Endometrium (tissue), 2 donors: ENCODE results near the gene SPINK7.
"Not testable (repeated sequence)": the region's sequence is repeated elsewhere in the genome, so short reads cannot be mapped to it uniquely, and the experiment has no call there.

Experiments used
- FAIRE-seq: peaks from 2 replicates; lab custom pipeline; 2012; peaks lifted over from hg19 to GRCh38; lab: Jason Lieb, UNC
- donor health status: control.
- donor health status: control.

The SPINK7 gene

DNA sequence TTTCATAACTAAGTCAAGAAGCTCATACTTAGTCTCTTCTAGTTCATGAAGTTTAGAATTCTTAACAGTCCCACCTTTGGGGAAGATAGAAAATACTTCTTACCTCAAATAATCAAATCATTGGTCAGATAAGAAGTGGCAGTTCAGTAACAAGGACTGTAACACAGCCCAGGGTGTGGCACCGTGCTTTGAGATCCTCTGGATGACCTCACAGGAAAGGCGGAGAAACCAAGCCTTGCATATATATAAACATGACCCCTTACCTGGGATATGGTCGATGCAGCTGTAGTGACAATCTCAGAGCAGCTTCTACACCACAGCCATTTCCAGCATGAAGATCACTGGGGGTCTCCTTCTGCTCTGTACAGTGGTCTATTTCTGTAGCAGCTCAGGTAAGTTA lies at the start of gene SPINK7:
Gene SPINK7, plus strand, starts transcription at position 271 of the 400 bp plus-strand sequence. Its CDS starts 61 bp downstream, at position 332.
- no peak for FAIRE-seq

DNA sequence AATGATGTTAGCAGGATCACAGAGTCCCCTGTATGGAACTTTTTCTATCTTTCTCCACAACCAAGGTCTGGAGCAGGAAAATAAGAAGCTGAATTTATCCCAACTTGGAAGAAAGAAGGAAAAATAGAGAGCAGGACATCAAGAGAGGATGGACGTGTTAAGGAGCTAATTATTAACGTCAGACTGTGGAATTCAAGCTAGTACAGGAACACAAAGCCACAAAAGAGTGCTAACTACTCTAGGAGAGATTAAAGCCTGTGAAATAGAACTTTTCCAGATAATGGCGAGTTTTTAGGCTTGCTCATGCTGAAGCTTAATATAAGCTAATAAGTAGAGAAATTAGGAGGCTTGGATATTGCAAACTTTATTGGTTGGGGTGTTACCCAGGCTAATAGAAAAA lies 44.3 kb upstream of the SPINK7 start:
- no peak for FAIRE-seq

GRCh38 chr5:148268566-148268965 lies 43.7 kb upstream of the SPINK7 start, which contains the start of gene SPINK13:
SPINK13 (plus strand) TSS chr5:148268794; CDS start chr5:148270073, 1,279 bp downstream.
- no peak for FAIRE-seq

- FAIRE-seq, result not testable (repeated sequence)
These were observed 37.1 kb upstream of the SPINK7 start for GRCh38 chr5:148275129-148275528.

DNA sequence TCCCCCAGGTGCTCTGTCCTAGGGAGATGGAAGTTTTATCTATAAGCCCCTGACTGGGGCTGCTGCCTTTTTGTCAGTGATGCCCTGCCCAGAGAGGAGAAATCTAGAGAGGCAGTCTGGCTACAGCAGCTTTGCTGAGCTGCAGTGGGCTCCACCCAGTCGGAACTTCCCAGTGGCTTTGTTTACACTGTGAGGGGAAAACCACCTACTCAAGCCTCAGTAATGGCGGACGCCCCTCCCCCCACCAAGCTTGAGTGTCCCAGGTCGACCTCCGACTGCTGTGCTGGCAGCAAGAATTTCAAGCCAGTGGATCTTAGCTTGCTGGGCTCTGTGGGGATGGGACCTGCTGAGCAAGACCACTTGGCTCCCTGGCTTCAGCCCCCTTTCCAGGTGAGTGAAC lies 31.3 kb upstream of the SPINK7 start:
- not testable (repeated sequence) for FAIRE-seq

DNA sequence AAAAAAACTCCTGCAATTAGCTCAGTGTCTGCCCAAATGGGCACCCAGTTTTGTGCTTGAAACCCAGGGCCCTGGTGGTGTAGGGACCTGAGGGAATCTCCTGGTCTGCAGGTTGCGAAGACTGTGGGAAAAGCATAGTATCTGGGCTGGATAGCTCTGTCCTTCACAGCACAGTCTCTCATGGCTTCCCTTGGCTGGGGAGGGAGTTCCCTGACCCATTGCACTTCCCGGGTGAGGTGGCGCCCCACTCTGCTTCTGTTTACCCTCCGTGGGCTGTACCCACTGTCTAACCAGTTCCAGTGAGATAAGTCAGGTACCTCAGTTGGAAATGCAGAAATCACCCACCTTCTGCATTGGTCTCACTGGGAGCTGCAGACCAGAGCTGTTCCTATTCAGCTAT lies 30.9 kb upstream of the SPINK7 start:
- FAIRE-seq, result not testable (repeated sequence)

GRCh38 chr5:148290271-148291195 lies 21.7 kb upstream of the SPINK7 start:
- FAIRE-seq, result no peak

GRCh38 chr5:148297731-148298130 lies 14.5 kb upstream of the SPINK7 start:
- no peak for FAIRE-seq

GRCh38 chr5:148306446-148306845 lies 5.8 kb upstream of the SPINK7 start:
- FAIRE-seq, result no peak

GRCh38 chr5:148309019-148309418 lies 3.2 kb upstream of the SPINK7 start:
- no peak for FAIRE-seq

DNA sequence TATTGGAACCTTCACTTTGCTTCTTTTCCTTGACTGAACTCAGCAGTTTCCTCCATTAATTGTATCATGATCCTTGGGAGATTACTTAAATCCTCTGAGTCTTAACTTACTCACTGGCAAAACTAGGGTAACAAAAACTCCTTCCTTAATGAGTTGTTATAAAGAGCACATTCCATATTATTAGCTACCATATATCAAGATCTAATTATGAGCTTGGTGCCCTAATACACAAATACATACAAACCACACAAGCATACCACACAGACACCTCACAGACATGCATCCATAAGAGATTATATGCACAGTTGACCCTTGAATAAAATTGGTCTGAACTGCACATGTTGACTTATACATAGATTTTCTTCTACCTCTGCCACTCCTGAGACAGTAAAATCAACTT lies 2.5 kb upstream of the SPINK7 start:
- no peak for FAIRE-seq

DNA sequence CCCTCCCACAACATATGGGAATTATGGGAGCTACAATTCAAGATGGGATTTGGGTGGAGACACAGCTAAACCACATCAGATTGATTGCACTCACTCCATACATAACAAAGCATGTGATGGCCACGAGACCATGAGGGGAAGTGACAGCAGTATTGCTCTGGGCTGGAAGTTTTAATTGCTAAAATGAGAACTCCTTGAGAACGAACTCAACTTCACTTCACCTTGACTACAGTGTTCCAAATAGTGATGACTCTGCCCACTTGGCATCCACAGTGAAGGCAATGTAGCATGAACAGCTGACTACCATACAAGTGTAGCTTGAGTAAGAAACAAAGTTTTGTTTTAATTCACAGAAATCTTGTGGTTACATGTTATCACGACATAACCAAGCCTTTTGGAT lies 739 bp upstream of the SPINK7 start:
- no peak for FAIRE-seq

- no peak for FAIRE-seq
These were observed 2.0 kb downstream of the SPINK7 start for GRCh38 chr5:148314187-148314586.

- FAIRE-seq, result no peak
These were observed 2.5 kb downstream of the SPINK7 start for GRCh38 chr5:148314731-148315130.

DNA sequence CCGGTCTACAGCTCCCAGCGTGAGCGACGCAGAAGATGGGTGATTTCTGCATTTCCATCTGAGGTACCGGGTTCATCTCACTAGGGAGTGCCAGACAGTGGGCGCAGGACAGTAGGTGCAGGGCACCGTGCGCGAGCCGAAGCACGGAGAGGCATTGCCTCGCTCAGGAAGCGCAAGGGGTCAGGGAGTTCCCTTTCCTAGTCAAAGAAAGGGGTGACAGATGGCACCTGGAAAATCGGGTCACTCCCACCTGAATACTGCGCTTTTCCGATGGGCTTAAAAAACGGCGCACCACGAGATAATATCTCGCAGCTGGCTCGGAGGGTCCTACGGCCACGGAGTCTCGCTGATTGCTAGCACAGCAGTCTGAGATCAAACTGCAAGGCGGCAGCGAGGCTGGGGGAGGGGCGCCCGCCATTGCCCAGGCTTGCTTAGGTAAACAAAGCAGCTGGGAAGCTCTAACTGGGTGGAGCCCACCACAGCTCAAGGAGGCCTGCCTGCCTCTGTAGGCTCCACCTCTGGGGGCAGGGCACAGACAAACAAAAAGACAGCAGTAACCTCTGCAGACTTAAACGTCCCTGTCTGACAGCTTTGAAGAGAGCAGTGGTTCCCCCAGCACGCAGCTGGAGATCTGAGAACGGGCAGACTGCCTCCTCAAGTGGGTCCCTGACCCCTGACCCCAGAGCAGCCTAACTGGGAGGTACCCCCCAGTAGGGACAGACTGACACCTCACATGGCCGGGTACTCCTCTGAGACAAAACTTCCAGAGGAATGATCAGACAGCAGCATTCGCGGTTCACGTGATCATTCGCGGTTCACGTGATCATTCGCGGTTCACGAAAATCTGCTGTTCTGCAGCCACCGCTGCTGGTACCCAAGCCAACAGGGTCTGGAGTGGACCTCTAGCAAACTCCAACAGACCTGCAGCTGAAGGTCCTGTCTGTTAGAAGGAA lies 8.1 kb downstream of the SPINK7 start:
- not testable (repeated sequence) for FAIRE-seq

DNA sequence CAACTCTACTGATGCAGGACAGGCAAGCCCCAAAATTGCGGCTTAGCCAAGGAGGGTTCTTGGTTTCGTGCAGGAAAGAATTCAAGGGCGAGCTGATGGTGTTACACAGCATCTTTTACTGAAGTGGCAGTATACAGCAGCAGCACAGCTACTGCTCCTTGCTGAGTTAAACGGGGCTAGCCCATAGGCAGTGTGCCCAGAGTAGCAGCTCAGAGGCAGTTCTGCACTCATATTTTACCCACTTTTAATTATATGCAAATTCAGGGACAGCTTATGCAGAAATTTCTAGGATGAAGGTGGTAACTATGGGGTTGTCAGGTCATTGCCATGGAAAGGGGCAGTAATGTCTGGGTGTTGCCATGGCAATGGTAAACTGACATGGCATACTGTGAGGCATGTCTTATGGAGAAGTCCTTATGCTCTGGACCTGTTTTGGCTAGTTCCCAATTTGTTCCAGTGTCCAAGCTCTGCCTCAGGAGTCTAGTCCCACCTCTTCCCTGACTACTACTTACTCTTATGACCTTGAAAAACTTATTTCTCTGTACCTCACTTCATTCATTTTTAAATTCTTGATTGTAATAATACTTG lies 21.1 kb downstream of the SPINK7 start:
- FAIRE-seq, result no peak

DNA sequence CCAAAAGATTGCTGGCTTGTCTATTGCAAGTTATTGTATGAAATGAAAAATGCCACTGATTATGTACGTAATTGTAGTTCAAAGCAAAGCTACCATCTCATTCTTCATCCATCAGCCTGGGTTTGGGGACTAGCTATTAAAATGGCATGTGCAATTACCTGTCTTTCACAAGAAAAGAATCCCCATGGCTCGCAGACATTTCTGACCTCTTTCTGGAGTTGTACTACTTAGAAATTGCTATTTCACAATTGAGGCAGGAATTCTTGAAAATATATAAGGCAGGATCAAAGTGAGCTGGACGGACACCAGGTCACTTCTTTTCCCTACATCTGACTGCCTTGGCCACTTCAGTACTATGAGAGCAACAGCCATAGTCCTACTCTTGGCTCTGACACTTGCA lies 23.0 kb downstream of the SPINK7 start, which contains the start of gene SPINK9:
Gene SPINK9, plus strand, starts transcription at position 301 of the 400 bp plus-strand sequence. Its CDS starts 55 bp downstream, at position 356.
- no peak for FAIRE-seq

DNA sequence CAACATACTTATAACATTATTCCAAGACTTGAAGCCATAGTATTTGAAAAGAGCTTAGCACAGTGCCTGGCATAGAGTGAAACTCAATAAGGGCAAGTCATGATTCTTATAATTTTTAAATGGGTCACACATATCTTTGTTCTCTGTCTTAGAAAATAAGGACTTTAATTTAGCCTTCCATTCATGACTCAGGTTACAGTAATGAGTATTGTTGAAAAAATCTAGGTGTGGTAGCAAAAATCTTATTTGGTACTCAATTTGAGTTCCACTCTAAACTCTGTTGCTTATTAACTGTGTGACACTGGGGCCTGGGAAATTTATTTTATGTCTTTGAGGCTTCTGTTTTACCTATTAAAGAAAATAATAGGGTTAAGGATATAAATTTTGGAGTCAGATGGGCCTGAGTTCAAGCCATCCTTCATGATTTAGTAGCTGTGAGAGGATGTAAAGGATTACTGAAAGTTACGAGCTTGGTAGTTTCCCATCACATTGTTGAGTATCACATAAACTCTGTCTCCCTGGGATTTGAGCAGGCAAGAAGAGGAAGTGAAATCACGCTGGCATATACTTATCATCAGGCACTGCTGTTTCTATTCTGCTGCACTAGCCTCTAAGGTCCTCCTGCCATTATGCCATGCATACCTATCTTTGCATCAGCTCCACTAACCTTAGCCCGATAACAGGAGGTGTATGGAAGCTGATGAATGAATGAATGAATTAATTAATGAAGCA lies 24.6 kb downstream of the SPINK7 start:
- FAIRE-seq, result no peak

GRCh38 chr5:148342371-148343045 lies 30.3 kb downstream of the SPINK7 start:
- FAIRE-seq, result peak; percentile 31

DNA sequence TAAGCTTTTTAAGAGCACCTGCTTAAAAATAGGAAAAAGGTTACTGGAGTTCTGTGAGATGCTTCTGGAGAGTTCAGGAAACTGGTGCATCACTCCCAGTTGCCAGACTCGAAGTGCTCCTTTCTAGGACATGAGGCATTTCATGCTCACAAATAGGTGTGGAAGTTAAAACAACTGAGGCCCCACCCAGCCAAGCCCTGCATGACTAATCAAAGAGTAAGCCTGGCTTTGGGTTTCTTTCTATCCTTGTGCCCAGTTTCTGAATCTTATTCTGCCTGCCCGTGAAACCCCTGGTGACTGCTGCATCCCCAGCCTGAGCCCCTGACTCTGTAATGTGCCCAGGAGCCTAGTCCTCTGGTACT lies 30.8 kb downstream of the SPINK7 start:
- no peak for FAIRE-seq
